ENCODE data around the gene MT1M. TPM values are rescaled to one million over a fixed set of nuclear protein-coding genes. Genes with fewer than 3 reads are reported as not detected.
A peak's percentile ranks its signal among the peaks of the same experiment; 100 is the strongest.

The MT1M gene
- total RNA-seq, 1 donor from 2014 or later, result 0.35 TPM

DNA sequence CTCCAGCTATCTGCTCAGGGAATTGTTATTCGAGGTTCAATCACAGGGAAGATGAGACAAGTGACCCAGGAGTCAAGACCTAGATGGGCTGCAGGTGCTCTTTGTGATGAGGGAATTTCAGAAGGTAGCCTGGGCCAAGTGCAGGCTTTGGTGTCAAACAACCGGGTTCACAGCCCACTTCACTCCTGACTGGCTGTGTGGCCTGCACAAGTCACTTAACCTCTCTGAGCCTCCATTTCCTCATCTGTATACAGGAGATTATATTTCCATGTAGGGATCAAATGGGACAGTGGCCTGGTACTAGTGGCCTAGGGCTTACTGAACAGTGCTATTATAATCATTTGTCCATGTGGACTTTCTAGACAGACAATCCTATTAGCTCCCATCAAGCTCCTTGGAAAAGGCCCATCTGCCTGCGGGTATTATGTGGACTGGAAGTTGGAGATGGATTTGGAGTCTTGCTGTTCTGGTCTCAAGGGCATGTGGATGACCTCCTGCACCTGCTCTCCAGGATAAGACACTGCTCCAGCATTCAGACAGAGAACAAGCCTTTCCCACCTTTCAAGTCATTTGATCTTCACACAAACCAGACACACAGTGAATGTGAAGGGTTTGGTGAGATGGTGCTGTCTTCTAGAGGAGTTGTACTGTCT lies 46.7 kb downstream of the MT1M start:
- Mint-ChIP-seq H3K36me3 (ENCODE audit: low read depth) (peaks cover 3% of the 10 kb centered on the region), H3K27me3 (ENCODE audit: low read depth) (peaks cover 11% of the 10 kb centered on the region), H3K27ac (ENCODE audit: unreplicated experiment) (no peak overlapping the region)

DNA sequence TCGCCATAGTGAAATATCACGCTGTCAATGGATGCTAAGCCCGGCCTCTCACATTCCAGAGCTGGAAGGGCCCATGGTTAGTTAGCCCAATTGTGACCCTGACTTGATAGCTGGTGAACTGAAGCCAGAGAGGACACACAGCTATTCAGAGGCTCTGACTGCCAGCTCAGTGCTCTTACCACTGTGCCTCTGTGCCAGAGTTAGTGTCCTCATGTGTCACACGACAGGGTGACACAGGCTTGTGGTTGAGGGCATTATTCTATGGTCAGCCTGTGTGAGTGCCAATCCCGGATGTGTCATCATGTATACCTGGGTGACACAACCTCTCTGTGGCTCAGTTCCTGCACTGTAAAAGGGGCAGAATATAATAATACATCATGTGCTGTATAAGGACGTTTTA lies 47.4 kb downstream of the MT1M start:
- Mint-ChIP-seq H3K36me3 (ENCODE audit: low read depth) (peaks cover 3% of the 10 kb centered on the region), H3K27me3 (ENCODE audit: low read depth) (peaks cover 11% of the 10 kb centered on the region), H3K4me1 (ENCODE audit: low read depth) (peaks cover 41% of the 10 kb centered on the region), H3K9me3 (ENCODE audit: low read depth) (no peaks in the 10 kb centered on the region), H3K4me3 (ENCODE audit: unreplicated experiment) (no peak overlapping the region), H3K27ac (ENCODE audit: unreplicated experiment) (no peak overlapping the region)
- DNase-seq (ENCODE audit: low spot score), result no peak
- TF ChIP-seq, protein P1, sequence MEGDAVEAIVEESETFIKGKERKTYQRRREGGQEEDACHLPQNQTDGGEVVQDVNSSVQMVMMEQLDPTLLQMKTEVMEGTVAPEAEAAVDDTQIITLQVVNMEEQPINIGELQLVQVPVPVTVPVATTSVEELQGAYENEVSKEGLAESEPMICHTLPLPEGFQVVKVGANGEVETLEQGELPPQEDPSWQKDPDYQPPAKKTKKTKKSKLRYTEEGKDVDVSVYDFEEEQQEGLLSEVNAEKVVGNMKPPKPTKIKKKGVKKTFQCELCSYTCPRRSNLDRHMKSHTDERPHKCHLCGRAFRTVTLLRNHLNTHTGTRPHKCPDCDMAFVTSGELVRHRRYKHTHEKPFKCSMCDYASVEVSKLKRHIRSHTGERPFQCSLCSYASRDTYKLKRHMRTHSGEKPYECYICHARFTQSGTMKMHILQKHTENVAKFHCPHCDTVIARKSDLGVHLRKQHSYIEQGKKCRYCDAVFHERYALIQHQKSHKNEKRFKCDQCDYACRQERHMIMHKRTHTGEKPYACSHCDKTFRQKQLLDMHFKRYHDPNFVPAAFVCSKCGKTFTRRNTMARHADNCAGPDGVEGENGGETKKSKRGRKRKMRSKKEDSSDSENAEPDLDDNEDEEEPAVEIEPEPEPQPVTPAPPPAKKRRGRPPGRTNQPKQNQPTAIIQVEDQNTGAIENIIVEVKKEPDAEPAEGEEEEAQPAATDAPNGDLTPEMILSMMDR (IDR thresholded peaks at IDR 0.05), result no peak

More for the DNA sequence above, 46.7 kb downstream of the MT1M start:
- TF ChIP-seq, protein P1 (IDR thresholded peaks at IDR 0.05), result no peak
- peaks cover 37% of the 10 kb centered on the region for H3K4me1 Mint-ChIP-seq (ENCODE audit: low read depth)
- no peak for DNase-seq (ENCODE audit: low spot score)
- no peaks in the 10 kb centered on the region for H3K9me3 Mint-ChIP-seq (ENCODE audit: low read depth)
- H3K4me3 Mint-ChIP-seq (ENCODE audit: unreplicated experiment), result no peak overlapping the region

DNA sequence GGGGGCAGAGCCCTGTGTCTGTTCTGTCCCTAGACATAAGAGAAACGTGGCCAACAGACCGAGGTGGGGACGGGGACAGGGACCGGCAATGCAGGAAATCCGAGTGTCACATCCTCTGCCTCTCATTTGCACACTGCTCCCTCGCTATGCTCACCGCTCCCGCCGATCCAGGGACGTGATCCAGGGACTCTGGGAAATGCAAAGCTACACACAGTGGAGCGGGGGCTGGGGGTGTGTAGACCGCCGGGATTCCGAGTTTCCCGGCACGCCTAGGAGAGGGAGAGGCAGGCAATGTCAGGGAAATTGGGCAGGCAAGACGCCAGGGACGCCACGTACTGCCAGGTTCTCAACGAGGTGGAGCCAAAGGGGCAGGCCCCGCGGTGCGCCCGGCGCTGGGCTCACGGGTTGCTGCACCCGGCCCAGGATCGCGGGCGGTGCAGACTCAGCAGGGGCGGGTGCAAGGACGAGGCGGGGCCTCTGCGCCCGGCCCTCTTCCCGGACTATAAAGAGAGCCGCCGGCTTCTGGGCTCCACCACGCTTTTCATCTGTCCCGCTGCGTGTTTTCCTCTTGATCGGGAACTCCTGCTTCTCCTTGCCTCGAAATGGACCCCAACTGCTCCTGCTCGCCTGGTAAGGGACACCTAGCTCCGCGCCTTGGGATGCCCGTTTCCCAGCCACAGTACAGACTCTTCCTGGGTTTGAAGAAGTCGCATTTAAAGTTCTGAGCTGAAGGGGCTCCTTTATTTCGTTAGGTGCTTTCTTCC lies 49.7 kb downstream of the MT1M start, which contains the start of gene MT1X:
Gene MT1X (plus strand): TSS at position 532 of the 764 bp plus-strand sequence. CDS start 71 bp downstream, at position 603.
- peaks cover 5% of the 10 kb centered on the region for H3K36me3 Mint-ChIP-seq (ENCODE audit: low read depth)
- peak within 1 kb of the TSS; percentile 76 for H3K27ac Mint-ChIP-seq (ENCODE audit: unreplicated experiment)
- H3K4me3 Mint-ChIP-seq (ENCODE audit: unreplicated experiment), result peak within 1 kb of the TSS; percentile 85
- peaks cover 9% of the 10 kb centered on the region for H3K9me3 Mint-ChIP-seq (ENCODE audit: low read depth)
- peaks cover 30% of the 10 kb centered on the region for H3K4me1 Mint-ChIP-seq (ENCODE audit: low read depth)
- DNase-seq (ENCODE audit: low spot score), result no peak
- H3K27me3 Mint-ChIP-seq (ENCODE audit: low read depth), result no peaks in the 10 kb centered on the region
- TF ChIP-seq, protein P1 (IDR thresholded peaks at IDR 0.05), result no peak

DNA sequence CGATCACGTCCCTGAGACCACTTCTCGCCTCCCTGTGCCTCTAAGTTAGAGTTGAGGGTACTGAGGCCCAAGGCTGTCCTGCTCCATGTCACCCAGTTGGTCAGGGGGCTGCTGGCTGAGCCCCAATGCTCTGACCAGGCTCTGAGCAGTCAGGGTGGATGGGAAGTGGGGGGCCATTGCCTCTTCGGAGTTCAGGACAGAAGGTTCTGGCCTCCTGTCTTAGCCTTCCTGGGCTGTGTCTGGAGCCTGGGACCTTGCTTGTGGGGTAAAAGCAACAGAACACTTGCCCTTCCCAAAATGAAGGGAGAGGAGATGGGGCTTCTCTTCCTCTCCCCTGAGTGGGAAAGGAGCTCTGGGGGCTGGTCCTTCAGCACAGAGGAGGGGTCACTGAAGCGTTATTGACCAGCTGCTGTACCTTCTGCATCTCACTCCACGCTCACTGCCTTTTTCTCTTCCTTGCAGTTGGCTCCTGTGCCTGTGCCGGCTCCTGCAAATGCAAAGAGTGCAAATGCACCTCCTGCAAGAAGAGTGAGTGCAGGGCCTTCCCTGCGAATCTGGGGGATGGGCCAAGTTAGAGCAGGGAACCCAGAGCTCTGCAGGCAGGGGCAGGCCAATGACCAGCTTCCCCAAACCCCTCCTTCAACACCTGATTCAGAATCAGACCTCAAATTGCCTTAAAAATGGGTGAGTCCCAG lies 50.4 kb downstream of the MT1M start:
- no peak for DNase-seq (ENCODE audit: low spot score)
- no peak overlapping the region for H3K27ac Mint-ChIP-seq (ENCODE audit: unreplicated experiment)
- H3K4me3 Mint-ChIP-seq (ENCODE audit: unreplicated experiment), result peak overlapping the region; percentile 85
- H3K27me3 Mint-ChIP-seq (ENCODE audit: low read depth), result no peaks in the 10 kb centered on the region
- H3K36me3 Mint-ChIP-seq (ENCODE audit: low read depth), result peaks cover 7% of the 10 kb centered on the region
- H3K9me3 Mint-ChIP-seq (ENCODE audit: low read depth), result peaks cover 11% of the 10 kb centered on the region
- TF ChIP-seq, protein P1 (IDR thresholded peaks at IDR 0.05), result no peak
- peaks cover 30% of the 10 kb centered on the region for H3K4me1 Mint-ChIP-seq (ENCODE audit: low read depth)

Other genes with a start within 250 kb of the MT1M start
- 95.4 to 104 TPM (median 99.0 TPM) in 3 replicates for gene AMFR, start 207.1 kb upstream of the MT1M start, total RNA-seq
- gene NUDT21, start 181.3 kb upstream of the MT1M start, total RNA-seq, result 69.0 to 80.5 TPM (median 72.7 TPM) in 3 replicates
- gene OGFOD1, start 181.1 kb upstream of the MT1M start, total RNA-seq, result 62.6 to 68.6 TPM (median 62.9 TPM) in 3 replicates
- gene BBS2, start 112.6 kb upstream of the MT1M start, total RNA-seq, result 32.6 to 47.0 TPM (median 36.9 TPM) in 3 replicates
- gene MT4, start 67.6 kb upstream of the MT1M start, total RNA-seq, result not detected in 3 replicates
- 0.77 TPM in 1 of 3 replicates, not detected in the others for gene MT3, start 43.1 kb upstream of the MT1M start, total RNA-seq
- 160 to 407 TPM (median 183 TPM) in 3 replicates for gene MT2A, start 24.1 kb upstream of the MT1M start, total RNA-seq
- 23.2 to 35.8 TPM (median 31.4 TPM) in 3 replicates for gene MT1E, start 6.9 kb upstream of the MT1M start, total RNA-seq
- 1.1 TPM in 1 of 3 replicates, not detected in the others for gene MT1A, start 6.0 kb downstream of the MT1M start, total RNA-seq
- gene MT1B, start 19.2 kb downstream of the MT1M start, total RNA-seq, result not detected in 3 replicates
- 2.6 to 5.8 TPM (median 4.4 TPM) in 3 replicates for gene MT1F, start 25.3 kb downstream of the MT1M start, total RNA-seq
- gene MT1G, start 35.4 kb downstream of the MT1M start, total RNA-seq, result 1.1 TPM in 2 of 3 replicates, not detected in the other
- not detected in 3 replicates for gene MT1H, start 37.2 kb downstream of the MT1M start, total RNA-seq
- gene MT1X, start 49.8 kb downstream of the MT1M start, total RNA-seq, result 36.6 to 136 TPM (median 44.7 TPM) in 3 replicates
- gene NUP93, start 97.5 kb downstream of the MT1M start, total RNA-seq, result 48.6 to 86.9 TPM (median 50.0 TPM) in 3 replicates
- not detected in 3 replicates for gene SLC12A3, start 232.5 kb downstream of the MT1M start, total RNA-seq